Body of pancreas (tissue), 4 donors: ENCODE results near the gene SAP130. TPM values are rescaled to one million over a fixed set of nuclear protein-coding genes. Genes with fewer than 3 reads are reported as not detected.

Experiments
- ATAC-seq: fragments of 150-250 bp; one replicate; pipeline ENCODE4 v1.9.1; 2016
- DNase-seq, 4 donors: peaks; one replicate each; pipeline ENCODE4 v3.0.0-alpha.2; 2019
- H3K27ac ChIP-seq, 4 donors: fragments of 200-600 bp; sonication (generic); 1 replicate in 3 of 4; 2 replicates in 1 of 4; pipeline versions ENCODE4 v1.5.1 to v1.6.1; 2016 to 2019; ENCODE audit warnings: mild to moderate bottlenecking in 1 of 4, mixed read lengths in 1 of 4, moderate library complexity in 1 of 4
- H3K27me3 ChIP-seq, 2 donors: fragments of 200-600 bp; sonication (generic); one replicate each; pipeline ENCODE4 v1.6.0; 2016; ENCODE audit warnings: mild to moderate bottlenecking in 1 of 2
- H3K36me3 ChIP-seq, 2 donors: fragments of 200-600 bp; sonication (generic); replicated peaks in 1 of 2; 2 replicates each; pipeline ENCODE4 v1.5.1; 2016; ENCODE audit warnings: low read depth in 2 of 2; ENCODE audit not compliant: insufficient read depth in 1 of 2
- H3K4me1 ChIP-seq: fragments of 200-600 bp; sonication (generic); one replicate; pipeline ENCODE4 v1.6.0; 2016
- H3K4me3 ChIP-seq, 2 donors: fragments of 200-600 bp; sonication (generic); 1 replicate in 1 of 2; 2 replicates in 1 of 2; pipeline ENCODE4 v1.5.1; 2016 to 2019
- H3K9me3 ChIP-seq, 3 donors: fragments of 200-600 bp; sonication (generic); 1 replicate in 2 of 3; 2 replicates in 1 of 3; pipeline ENCODE4 v1.5.1; 2016
- POLR2A ChIP-seq, 3 donors: fragments of 450-650 bp; IDR thresholded peaks; one replicate each; pipeline ENCODE4 v1.6.1; 2016; ENCODE audit warnings: antibody characterized with exemption in 3 of 3, mild to moderate bottlenecking in 2 of 3
- WGBS, 2 donors: methylation state at CpG; one replicate each; pipeline ENCODE4 v1.1.5; 2017; 5-methylcytosine and 5-hydroxymethylcytosine counted together
- intact Hi-C: fragments of 100-400 bp; cut with DNase I; formaldehyde crosslinking; loops from one replicate; pipeline ENCODE4 v1.15.1; 2023
- total RNA-seq, 2 donors: library from RNA; depleted of rRNA; stranded (reverse); fragments of >200 nt; gene quantifications; one replicate each; pipeline ENCODE4 v1.1.0, GENCODE V29; 2016
- TF ChIP-seq, protein P1 (sequence below), 7 experiments: fragments of 450-650 bp in 4 of 7; fragments of 200-600 bp in 3 of 7; sonication (generic) in 3 of 7; IDR thresholded peaks; one replicate each; pipeline ENCODE4 v1.5.1; 2016 to 2019; ENCODE audit warnings: antibody characterized with exemption in 7 of 7

The SAP130 gene
- total RNA-seq, 2 donors from 2014 or later, result 4.4 to 4.6 TPM

DNA sequence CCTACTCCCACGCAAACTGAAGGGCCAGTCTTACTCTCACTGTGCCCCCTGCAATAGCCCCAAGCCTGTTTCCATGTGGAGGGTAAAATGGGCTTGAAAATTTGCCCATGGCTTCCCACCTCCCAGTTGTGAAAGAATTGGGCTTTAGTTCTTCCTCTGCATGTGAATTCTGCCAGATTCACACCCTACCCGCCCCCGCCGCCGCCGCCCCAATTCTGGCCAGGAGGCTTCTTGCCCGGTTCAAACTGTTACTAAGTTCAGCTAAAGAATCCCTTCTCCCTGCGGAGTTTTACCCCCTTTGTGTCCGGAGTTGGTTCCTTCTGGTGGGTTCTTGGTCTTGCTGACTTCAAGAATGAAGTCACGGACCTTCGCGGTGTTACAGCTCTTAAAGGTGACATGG is 25.5 kb upstream of the SAP130 start:
- no peaks in the 10 kb centered on the region for H3K36me3 ChIP-seq
- no peaks in the 10 kb centered on the region for H3K4me1 ChIP-seq
- H3K9me3 ChIP-seq, result no peaks in the 10 kb centered on the region
- WGBS, 2 donors, result 90 to 92% methylated on average over 9 to 12 of the region's 12 CpGs
- no peak for DNase-seq
- no peak for ATAC-seq
- no peak overlapping the region for H3K27ac ChIP-seq
- intact Hi-C loops, result no loop called here
- no peaks in the 10 kb centered on the region for H3K27me3 ChIP-seq
- TF ChIP-seq, protein P1, sequence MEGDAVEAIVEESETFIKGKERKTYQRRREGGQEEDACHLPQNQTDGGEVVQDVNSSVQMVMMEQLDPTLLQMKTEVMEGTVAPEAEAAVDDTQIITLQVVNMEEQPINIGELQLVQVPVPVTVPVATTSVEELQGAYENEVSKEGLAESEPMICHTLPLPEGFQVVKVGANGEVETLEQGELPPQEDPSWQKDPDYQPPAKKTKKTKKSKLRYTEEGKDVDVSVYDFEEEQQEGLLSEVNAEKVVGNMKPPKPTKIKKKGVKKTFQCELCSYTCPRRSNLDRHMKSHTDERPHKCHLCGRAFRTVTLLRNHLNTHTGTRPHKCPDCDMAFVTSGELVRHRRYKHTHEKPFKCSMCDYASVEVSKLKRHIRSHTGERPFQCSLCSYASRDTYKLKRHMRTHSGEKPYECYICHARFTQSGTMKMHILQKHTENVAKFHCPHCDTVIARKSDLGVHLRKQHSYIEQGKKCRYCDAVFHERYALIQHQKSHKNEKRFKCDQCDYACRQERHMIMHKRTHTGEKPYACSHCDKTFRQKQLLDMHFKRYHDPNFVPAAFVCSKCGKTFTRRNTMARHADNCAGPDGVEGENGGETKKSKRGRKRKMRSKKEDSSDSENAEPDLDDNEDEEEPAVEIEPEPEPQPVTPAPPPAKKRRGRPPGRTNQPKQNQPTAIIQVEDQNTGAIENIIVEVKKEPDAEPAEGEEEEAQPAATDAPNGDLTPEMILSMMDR (IDR thresholded peaks at IDR 0.05), result no peak
- TF ChIP-seq POLR2A (IDR thresholded peaks at IDR 0.05), result no peak
- no peak overlapping the region for H3K4me3 ChIP-seq

DNA sequence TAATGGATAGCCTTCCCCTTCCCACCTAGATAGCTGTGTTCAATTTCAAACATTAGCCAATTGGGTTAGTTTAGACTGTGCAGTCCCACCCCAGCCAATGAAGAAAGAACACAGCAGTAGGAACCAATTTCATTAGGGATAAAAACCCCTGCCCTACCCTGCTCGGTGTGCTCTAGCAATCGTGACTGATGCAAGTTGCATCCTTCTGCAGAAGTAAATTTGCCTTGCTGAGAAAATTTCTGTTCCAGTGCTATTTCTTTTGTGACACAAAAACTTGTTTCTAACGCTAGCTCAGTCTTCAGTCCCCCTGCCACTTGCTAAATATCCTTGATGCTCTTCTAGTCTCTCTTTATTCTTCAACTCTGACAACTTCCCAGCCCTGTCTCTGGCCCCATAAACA is 15.2 kb upstream of the SAP130 start:
- no peak overlapping the region for H3K4me3 ChIP-seq
- intact Hi-C loops, result no loop called here

DNA sequence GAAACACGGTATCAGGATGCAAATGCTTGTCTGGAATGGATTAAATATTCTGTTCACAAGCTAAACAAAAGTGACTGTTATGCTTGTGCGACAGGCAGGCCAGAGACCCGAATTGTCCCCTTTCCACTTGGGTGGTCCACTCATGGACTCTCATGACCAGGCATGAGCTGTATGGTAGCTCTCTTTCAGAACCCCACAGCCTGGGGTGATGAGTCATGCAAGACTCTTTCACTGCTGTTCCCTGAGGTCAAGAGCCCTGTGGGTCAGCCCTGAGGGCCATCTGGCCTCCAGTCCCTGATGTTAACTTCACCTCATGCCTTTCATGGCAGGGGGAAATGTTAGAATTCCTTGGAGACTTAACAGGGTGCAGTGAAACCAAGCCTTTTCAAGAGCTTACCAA is 13.7 kb upstream of the SAP130 start:
- Histone ChIP-seq H3K4me1 (no peaks in the 10 kb centered on the region), H3K27me3 (no peaks in the 10 kb centered on the region), H3K36me3 (no peaks in the 10 kb centered on the region), H3K9me3 (peaks cover 0 to 23% (median 0%) of the 10 kb centered on the region in 3 donors), H3K4me3 (no peak overlapping the region), H3K27ac (no peak overlapping the region)
- DNase-seq (no peak), ATAC-seq (no peak)
- WGBS, 2 donors, result 71 to 82% methylated on average over 3 of the region's 3 CpGs
- intact Hi-C loops, result no loop called here
- TF ChIP-seq POLR2A (IDR thresholded peaks at IDR 0.05), result no peak
- TF ChIP-seq, protein P1 (IDR thresholded peaks at IDR 0.05), result no peak

More for the DNA sequence above, 15.2 kb upstream of the SAP130 start:
- Histone ChIP-seq H3K4me1 (no peaks in the 10 kb centered on the region), H3K27me3 (no peaks in the 10 kb centered on the region), H3K9me3 (peaks cover 0 to 12% (median 0%) of the 10 kb centered on the region in 3 donors), H3K27ac (no peak overlapping the region), H3K36me3 (no peaks in the 10 kb centered on the region)
- TF ChIP-seq, protein P1 (IDR thresholded peaks at IDR 0.05), result no peak
- no peak for TF ChIP-seq POLR2A (IDR thresholded peaks at IDR 0.05)
- DNase-seq (no peak), ATAC-seq (no peak)
- 83 to 86% methylated on average over 3 of the region's 3 CpGs for WGBS, 2 donors

DNA sequence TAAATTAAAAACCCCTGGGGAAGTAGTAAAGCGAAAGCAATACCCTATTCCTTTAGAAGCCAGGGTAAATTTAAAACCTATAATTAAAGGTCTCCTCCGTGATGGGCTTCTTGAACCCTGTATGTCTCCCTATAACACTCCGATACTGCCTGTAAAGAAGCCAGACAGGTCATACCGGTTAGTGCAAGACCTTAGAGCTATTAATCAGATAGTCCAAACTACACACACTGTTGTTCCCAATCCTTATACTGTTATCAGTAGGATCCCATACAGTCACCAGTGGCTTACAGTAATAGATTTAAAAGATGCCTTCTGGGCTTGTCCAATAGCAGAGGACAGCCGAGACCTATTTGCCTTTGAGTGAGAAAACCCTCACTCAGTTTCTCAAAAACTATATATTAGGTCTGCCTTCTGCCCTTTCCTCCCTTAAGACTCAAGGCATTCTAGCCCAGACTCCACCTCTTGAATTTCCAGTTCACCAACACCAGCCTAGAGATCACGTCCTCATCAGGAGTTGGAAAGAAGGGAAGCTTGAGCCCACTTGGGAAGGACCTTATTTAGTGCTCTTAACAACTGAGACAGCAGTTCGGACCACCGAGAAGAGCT is 12.4 kb upstream of the SAP130 start:
- H3K27me3 ChIP-seq, result no peaks in the 10 kb centered on the region
- no peaks in the 10 kb centered on the region for H3K4me1 ChIP-seq
- H3K9me3 ChIP-seq, result peaks cover 0 to 25% (median 0%) of the 10 kb centered on the region in 3 donors
- DNase-seq (no peak), ATAC-seq (no peak)
- H3K36me3 ChIP-seq, result no peaks in the 10 kb centered on the region
- WGBS, 2 donors, result 52 to 56% methylated on average over 8 of the region's 8 CpGs
- TF ChIP-seq, protein P1 (IDR thresholded peaks at IDR 0.05), result no peak
- no peak for TF ChIP-seq POLR2A (IDR thresholded peaks at IDR 0.05)
- H3K27ac ChIP-seq, result no peak overlapping the region
- H3K4me3 ChIP-seq, result no peak overlapping the region
- intact Hi-C loops, result no loop called here

DNA sequence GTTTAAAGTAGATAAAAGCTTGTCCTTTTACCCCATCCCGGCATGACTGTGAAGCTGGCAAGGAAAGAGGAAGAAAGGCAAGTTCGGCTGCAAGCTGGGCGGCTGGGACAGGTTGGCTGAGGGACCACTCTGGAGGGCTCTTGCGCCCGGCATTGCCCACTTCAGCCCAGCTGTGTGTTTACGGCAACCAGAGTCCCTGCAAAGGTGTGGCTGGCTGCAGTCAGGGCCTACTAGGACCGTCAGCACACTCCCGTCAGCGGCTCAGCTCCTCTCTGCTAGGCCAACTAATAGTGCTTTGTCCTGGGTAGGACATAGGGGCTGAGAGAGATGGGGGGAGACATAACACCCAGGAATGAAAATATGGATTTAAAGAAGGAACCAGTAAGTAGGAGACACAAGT is 11.7 kb upstream of the SAP130 start:
- H3K27me3 ChIP-seq, result no peaks in the 10 kb centered on the region
- ATAC-seq (no peak), DNase-seq (no peak)
- peaks cover 0 to 25% (median 0%) of the 10 kb centered on the region in 3 donors for H3K9me3 ChIP-seq
- H3K4me1 ChIP-seq, result no peaks in the 10 kb centered on the region
- no peak overlapping the region for H3K4me3 ChIP-seq
- 85 to 91% methylated on average over 9 of the region's 9 CpGs for WGBS, 2 donors
- no peak overlapping the region for H3K27ac ChIP-seq
- TF ChIP-seq, protein P1 (IDR thresholded peaks at IDR 0.05), result no peak
- TF ChIP-seq POLR2A (IDR thresholded peaks at IDR 0.05), result no peak
- intact Hi-C loops, result loop anchor here (10.0 kb wide), 1 partner anchor 45 kb away; no protein-coding TSS in a partner anchor
- H3K36me3 ChIP-seq, result no peaks in the 10 kb centered on the region
